Endodermal cell (in vitro differentiated cells): ENCODE results near the gene WBP4. TPM values are rescaled to one million over a fixed set of nuclear protein-coding genes. Genes with fewer than 3 reads are reported as not detected.
A peak's percentile ranks its signal among the peaks of the same experiment; 100 is the strongest.

Experiments
- DNase-seq: peaks from one replicate; pipeline ENCODE4 v3.0.0-alpha.2; 2017
- H3K27ac ChIP-seq: 2 replicates; pipeline ENCODE4 v1.5.1; 2013; ENCODE audit warnings: mild to moderate bottlenecking, low read depth, low read length, moderate library complexity
- H3K27me3 ChIP-seq: 2 replicates; pipeline ENCODE4 v1.6.1; 2013; ENCODE audit warnings: mild to moderate bottlenecking, low read length, moderate library complexity; ENCODE audit not compliant: insufficient read depth, control insufficient read depth, poor library complexity, severe bottlenecking
- H3K36me3 ChIP-seq: 2 replicates; pipeline ENCODE4 v1.7.0; 2013; ENCODE audit warnings: mild to moderate bottlenecking, low read length, moderate library complexity; ENCODE audit not compliant: control insufficient read depth, insufficient read depth
- H3K4me1 ChIP-seq: one replicate; pipeline ENCODE4 v1.7.0; 2013; ENCODE audit warnings: low read length; ENCODE audit not compliant: control insufficient read depth, insufficient read depth
- H3K4me3 ChIP-seq: 2 replicates; pipeline ENCODE4 v1.5.1; 2013; ENCODE audit warnings: mild to moderate bottlenecking, low read length, moderate library complexity
- H3K9ac ChIP-seq: 2 replicates; pipeline ENCODE4 v1.6.1; 2013; ENCODE audit warnings: mild to moderate bottlenecking, low read length, moderate library complexity; ENCODE audit not compliant: poor library complexity, severe bottlenecking; ENCODE audit errors: extremely low read depth
- H3K9me3 ChIP-seq: 2 replicates; pipeline ENCODE4 v1.6.1; 2013; ENCODE audit warnings: mild to moderate bottlenecking, low read length, moderate library complexity; ENCODE audit not compliant: control insufficient read depth
- H3K27ac Mint-ChIP-seq: 2 replicates; pipeline ENCODE4 v1.8.0; 2020; ENCODE audit warnings: mixed read lengths
- H3K27me3 Mint-ChIP-seq: 2 replicates; pipeline ENCODE4 v1.8.0; 2021; ENCODE audit warnings: mild to moderate bottlenecking, mixed read lengths; ENCODE audit not compliant: insufficient read depth
- H3K36me3 Mint-ChIP-seq: 2 replicates; pipeline ENCODE4 v1.8.0; 2020; ENCODE audit warnings: low read depth, mixed read lengths
- H3K4me1 Mint-ChIP-seq: 2 replicates; pipeline ENCODE4 v1.8.0; 2020; ENCODE audit warnings: mixed read lengths
- H3K4me3 Mint-ChIP-seq: 2 replicates; pipeline ENCODE4 v1.8.0; 2020; ENCODE audit warnings: mild to moderate bottlenecking, moderate library complexity, mixed read lengths
- H3K9me3 Mint-ChIP-seq: 2 replicates; pipeline ENCODE4 v1.8.0; 2020; ENCODE audit warnings: mild to moderate bottlenecking, mixed read lengths
- CTCF ChIP-seq: fragments of 200-600 bp; sonication (generic); conservative IDR thresholded peaks from 2 replicates; pipeline ENCODE4 v1.5.0; 2021; ENCODE audit warnings: antibody characterized with exemption, mild to moderate bottlenecking
- WGBS, 2 experiments: methylation state at CpG; one replicate each; pipeline versions ENCODE4 v1.1.5 to v1.1.7; 2013; ENCODE audit warnings: missing lambda C conversion rate in 2 of 2, mixed read lengths in 1 of 2; ENCODE audit not compliant: insufficient coverage in 1 of 2, insufficient read length in 1 of 2; 5-methylcytosine and 5-hydroxymethylcytosine counted together
- total RNA-seq, 2 donors: library from RNA; stranded (reverse); fragmentation: NEBNext Ultra II Directional in 1 of 2; extraction: Animal tissue kit (Norgen Biotek cat#: 25700) in 1 of 2; gene quantifications; 2 replicates in 1 of 2; 3 replicates in 1 of 2; pipeline ENCODE4 v1.2.1, GENCODE V29; 2021

Gene WBP4
- total RNA-seq, 2 donors from 2014 or later, result 8.9 to 15.2 TPM

- H3K4me3 ChIP-seq, result peak overlapping the region; percentile 99
- no peak for DNase-seq
- peak overlapping the region; percentile 100 for H3K27ac Mint-ChIP-seq
- no peak for TF ChIP-seq CTCF
- no peaks in the 10 kb centered on the region for H3K9me3 ChIP-seq
- no peaks in the 10 kb centered on the region for H3K27me3 Mint-ChIP-seq
- H3K27me3 ChIP-seq, result no peaks in the 10 kb centered on the region
- no peaks in the 10 kb centered on the region for H3K9me3 Mint-ChIP-seq
- peaks cover 12% of the 10 kb centered on the region for H3K36me3 ChIP-seq
- peak overlapping the region; percentile 83 for H3K9ac ChIP-seq
- peaks cover 11% of the 10 kb centered on the region for H3K36me3 Mint-ChIP-seq
- peak overlapping the region; percentile 93 for H3K27ac ChIP-seq
- H3K4me1 ChIP-seq, result peaks cover 12% of the 10 kb centered on the region
- 9 to 21% methylated on average over 7 to 14 of the region's 15 CpGs for WGBS, 2 experiments
- H3K4me3 Mint-ChIP-seq, result peak overlapping the region; percentile 98
- peaks cover 37% of the 10 kb centered on the region for H3K4me1 Mint-ChIP-seq
These were observed 1.7 kb upstream of the WBP4 start for GRCh38 chr13:41059456-41060081.

GRCh38 chr13:41060082-41060723 is 1.1 kb upstream of the WBP4 start:
- H3K9me3 ChIP-seq, result no peaks in the 10 kb centered on the region
- H3K36me3 ChIP-seq, result peaks cover 18% of the 10 kb centered on the region
- Mint-ChIP-seq H3K9me3 (no peaks in the 10 kb centered on the region), H3K27ac (peak overlapping the region; percentile 100), H3K27me3 (no peaks in the 10 kb centered on the region), H3K4me1 (peaks cover 32% of the 10 kb centered on the region), H3K4me3 (peak overlapping the region; percentile 98), H3K36me3 (peaks cover 14% of the 10 kb centered on the region)
- no peaks in the 10 kb centered on the region for H3K27me3 ChIP-seq
- peak overlapping the region; percentile 99 for H3K4me3 ChIP-seq
- TF ChIP-seq CTCF, result peak; percentile 51
- peaks cover 12% of the 10 kb centered on the region for H3K4me1 ChIP-seq
- H3K27ac ChIP-seq, result peak overlapping the region; percentile 93
- 0% methylated on average over 6 to 57 of the region's 57 CpGs for WGBS, 2 experiments
- H3K9ac ChIP-seq, result peak overlapping the region; percentile 83
- peak; percentile 96 for DNase-seq

- H3K27ac Mint-ChIP-seq, result peak overlapping the region; percentile 100
These were observed 610 bp upstream of the WBP4 start for GRCh38 chr13:41060724-41061074.

More at GRCh38 chr13:41060724-41061074, 610 bp upstream of the WBP4 start:
- Mint-ChIP-seq H3K9me3 (no peaks in the 10 kb centered on the region), H3K4me3 (peak overlapping the region; percentile 98), H3K27me3 (no peaks in the 10 kb centered on the region), H3K36me3 (peaks cover 19% of the 10 kb centered on the region), H3K4me1 (peaks cover 30% of the 10 kb centered on the region)
- peaks cover 23% of the 10 kb centered on the region for H3K36me3 ChIP-seq
- peak overlapping the region; percentile 99 for H3K4me3 ChIP-seq
- WGBS, 2 experiments, result 0% methylated on average over 11 to 35 of the region's 35 CpGs
- H3K9me3 ChIP-seq, result no peaks in the 10 kb centered on the region
- H3K9ac ChIP-seq, result peak overlapping the region; percentile 83
- no peak for TF ChIP-seq CTCF
- H3K27me3 ChIP-seq, result no peaks in the 10 kb centered on the region
- DNase-seq, result peak; percentile 91
- peak overlapping the region; percentile 93 for H3K27ac ChIP-seq
- peaks cover 12% of the 10 kb centered on the region for H3K4me1 ChIP-seq
